Kidney glomerular epithelial cell (primary cell): ENCODE measurements around the gene EXOG.
A peak's percentile ranks its signal among the peaks of the same experiment; 100 is the strongest.

Source experiments
- DNase-seq: peaks from one replicate; lab custom pipeline; 2025; lab: John Stamatoyannopoulos, UW

EXOG gene

GRCh38 chr3:38473229-38473628, 22.9 kb upstream of the EXOG start:
- DNase-seq, result no peak

- DNase-seq, result no peak
These were observed 21.1 kb upstream of the EXOG start for GRCh38 chr3:38474928-38475605.

- no peak for DNase-seq
These were observed 20.4 kb upstream of the EXOG start for GRCh38 chr3:38475716-38476115.

- DNase-seq, result no peak
These were observed 19.9 kb upstream of the EXOG start for GRCh38 chr3:38476157-38476756.

GRCh38 chr3:38477057-38477820, 18.9 kb upstream of the EXOG start:
- no peak for DNase-seq

- DNase-seq, result no peak
These were observed 18.2 kb upstream of the EXOG start for GRCh38 chr3:38477839-38478450.

GRCh38 chr3:38478901-38479300, 17.2 kb upstream of the EXOG start:
- no peak for DNase-seq

GRCh38 chr3:38479431-38480092, 16.6 kb upstream of the EXOG start:
- DNase-seq, result peak; percentile 70

- no peak for DNase-seq
These were observed 16.1 kb upstream of the EXOG start for GRCh38 chr3:38480093-38480445.

GRCh38 chr3:38480930-38481329, 15.2 kb upstream of the EXOG start:
- DNase-seq, result no peak

- no peak for DNase-seq
These were observed 13.2 kb upstream of the EXOG start for GRCh38 chr3:38482951-38483350.

GRCh38 chr3:38487323-38487722, 8.8 kb upstream of the EXOG start:
- no peak for DNase-seq

GRCh38 chr3:38488949-38489348, 7.2 kb upstream of the EXOG start:
- no peak for DNase-seq

- no peak for DNase-seq
These were observed 6.4 kb upstream of the EXOG start for GRCh38 chr3:38489766-38490165.

GRCh38 chr3:38490281-38491030, 5.7 kb upstream of the EXOG start:
- no peak for DNase-seq

- DNase-seq, result no peak
These were observed 4.9 kb upstream of the EXOG start for GRCh38 chr3:38491215-38491614.

GRCh38 chr3:38493031-38493430, 3.1 kb upstream of the EXOG start:
- no peak for DNase-seq

GRCh38 chr3:38497031-38497430, 891 bp downstream of the EXOG start:
- DNase-seq, result peak; percentile 22

- DNase-seq, result no peak
These were observed 4.7 kb downstream of the EXOG start for GRCh38 chr3:38500688-38501417.

- no peak for DNase-seq
These were observed 11.0 kb downstream of the EXOG start for GRCh38 chr3:38507120-38507519.

- DNase-seq, result no peak
These were observed 13.6 kb downstream of the EXOG start for GRCh38 chr3:38509732-38510131.
